K562 (cell line): ENCODE data around the gene VAC14. TPM values are rescaled to one million over a fixed set of nuclear protein-coding genes. Genes with fewer than 3 reads are reported as not detected.

Experiments used
- ATAC-seq: fragments of 200-7000 bp; cut with Tn5 transposase; 3 replicates; pipeline ENCODE4 v1.9.1; 2020; ENCODE audit warnings: moderate library complexity
- BruUV-seq: library from RNA; stranded (reverse); fragments of 400-500 nt; replicated peaks from 2 replicates; lab custom pipeline; 2021; lab: Mats Ljungman, UMichigan
- CTCF ChIA-PET: fragments of 300-600 bp; formaldehyde crosslinking; extraction: SDS; loops from one replicate; lab custom pipeline; 2021; ENCODE audit warnings: low intra/inter-chr PET ratio; lab: Yijun Ruan, JAX
- POLR2A ChIA-PET: fragments of 300-600, 350-650 bp; sonication (Branson Sonifier 250); formaldehyde crosslinking; extraction: SDS; loops from one replicate; lab custom pipeline; 2021; ENCODE audit warnings: antibody characterized with exemption, inconsistent platforms; lab: Yijun Ruan, JAX
- DNase-seq, 4 experiments: peaks; one replicate each; pipeline versions ENCODE4 v3.0.0 to v3.0.0-alpha.2; 2011 to 2018; ENCODE audit warnings: low spot score in 3 of 4, mixed read lengths in 3 of 4; ENCODE audit errors: extremely low read depth in 1 of 4
- FAIRE-seq: peaks from 2 replicates; lab custom pipeline; 2011; peaks lifted over from hg19 to GRCh38; lab: Jason Lieb, UNC
- H2AFZ ChIP-seq: 2 replicates; pipeline ENCODE4 v1.6.0; 2011; ENCODE audit warnings: low read depth, low read length, control low read depth, inconsistent platforms
- H3K27ac ChIP-seq: fragments of 200-600 bp; 3 replicates; pipeline ENCODE4 v1.8.0; 2011; ENCODE audit warnings: low read depth, mild to moderate bottlenecking, control low read depth, inconsistent platforms, low read length, moderate library complexity, mixed read lengths; ENCODE audit errors: extremely low read depth
- H3K27me3 ChIP-seq, 2 experiments: fragments of 300-600 bp in 1 of 2; 2 replicates in 1 of 2; 3 replicates in 1 of 2; pipeline versions ENCODE4 v1.6.0 to v1.8.0; 2011; ENCODE audit warnings: inconsistent platforms in 2 of 2, low read length in 2 of 2, mild to moderate bottlenecking in 1 of 2, mixed read lengths in 1 of 2, moderate library complexity in 1 of 2; ENCODE audit not compliant: control insufficient read depth in 2 of 2, insufficient read depth in 2 of 2
- H3K36me3 ChIP-seq: fragments of 300-600 bp; 3 replicates; pipeline ENCODE4 v1.8.0; 2011; ENCODE audit warnings: mild to moderate bottlenecking, low read length, inconsistent platforms; ENCODE audit not compliant: control insufficient read depth, insufficient read depth
- H3K4me1 ChIP-seq, 2 experiments: fragments of 200-600 bp in 1 of 2; replicated peaks in 1 of 2; 2 replicates in 1 of 2; 3 replicates in 1 of 2; pipeline versions ENCODE4 v1.5.1 to v1.8.0; 2011; ENCODE audit warnings: inconsistent platforms in 2 of 2, low read length in 2 of 2, mild to moderate bottlenecking in 1 of 2, mixed read lengths in 1 of 2, moderate library complexity in 1 of 2; ENCODE audit not compliant: control insufficient read depth in 2 of 2, insufficient read depth in 2 of 2
- H3K4me2 ChIP-seq: 2 replicates; pipeline ENCODE4 v1.6.1; 2011; ENCODE audit warnings: low read length, control low read depth, inconsistent platforms, mixed read lengths; ENCODE audit not compliant: insufficient read depth
- H3K4me3 ChIP-seq: fragments of 200-600 bp; sonication (generic), shearing (Covaris generic); 2 replicates; pipeline ENCODE4 v1.5.1; 2016; ENCODE audit warnings: control low read depth, inconsistent platforms
- H3K79me2 ChIP-seq: fragments of 200-600 bp; 3 replicates; pipeline ENCODE4 v1.8.0; 2011; ENCODE audit warnings: low read length, inconsistent platforms; ENCODE audit not compliant: control insufficient read depth, insufficient read depth
- H3K9ac ChIP-seq, 2 experiments: 2 replicates each; pipeline versions ENCODE4 v1.6.0 to v1.6.1; 2011; ENCODE audit warnings: low read depth in 2 of 2, low read length in 2 of 2, control low read depth in 1 of 2, inconsistent platforms in 1 of 2, mild to moderate bottlenecking in 1 of 2, mixed read lengths in 1 of 2; ENCODE audit not compliant: insufficient read depth in 1 of 2
- H3K9me1 ChIP-seq: one replicate; pipeline ENCODE4 v1.6.0; 2011; ENCODE audit warnings: inconsistent platforms, mild to moderate bottlenecking, low read length, moderate library complexity; ENCODE audit not compliant: control insufficient read depth, insufficient read depth
- H3K9me3 ChIP-seq: replicated peaks from 2 replicates; pipeline ENCODE4 v1.5.1; 2011; ENCODE audit warnings: low read depth, low read length, inconsistent platforms; ENCODE audit not compliant: control insufficient read depth, insufficient read depth
- H4K20me1 ChIP-seq: replicated peaks from 2 replicates; pipeline ENCODE4 v1.6.1; 2011; ENCODE audit warnings: low read length, inconsistent platforms, mixed read lengths; ENCODE audit not compliant: control insufficient read depth, insufficient read depth
- BDP1 ChIP-seq: IDR thresholded peaks from 3 replicates; pipeline ENCODE4 v1.6.1; 2011; ENCODE audit not compliant: insufficient read length, insufficient read depth
- BRF1 ChIP-seq: IDR thresholded peaks from 3 replicates; pipeline ENCODE4 v1.6.1; 2011; ENCODE audit warnings: borderline replicate concordance, mild to moderate bottlenecking; ENCODE audit not compliant: insufficient read length; ENCODE audit errors: extremely low read depth
- CBX1 ChIP-seq: sonication (generic); IDR thresholded peaks from 2 replicates; pipeline ENCODE4 v1.6.1; 2016; ENCODE audit warnings: antibody characterized with exemption, low read depth, mild to moderate bottlenecking
- CBX2 ChIP-seq: fragments of 200-600 bp; sonication (generic); IDR thresholded peaks from one replicate; pipeline ENCODE4 v1.6.1; 2012; ENCODE audit warnings: mild to moderate bottlenecking, low read length, inconsistent platforms; ENCODE audit not compliant: insufficient read depth, poor library complexity, severe bottlenecking
- HNRNPUL1 ChIP-seq: fragments of 200-400 bp; formaldehyde crosslinking; IDR thresholded peaks from 2 replicates; pipeline ENCODE4 v1.6.1; 2017; ENCODE audit warnings: low read length
- KDM2B ChIP-seq: fragments of 250-450 bp; sonication (Bioruptor Pico); IDR thresholded peaks from 2 replicates; pipeline ENCODE4 v1.8.0; 2021; ENCODE audit warnings: mild to moderate bottlenecking, moderate library complexity
- MBD2 ChIP-seq: sonication (generic); IDR thresholded peaks from 2 replicates; pipeline ENCODE4 v1.6.1; 2016; ENCODE audit warnings: low read depth, borderline replicate concordance
- SMARCB1 ChIP-seq: IDR thresholded peaks from 2 replicates; pipeline ENCODE4 v1.6.1; 2011; ENCODE audit warnings: improper control_type of control experiment, low read depth; ENCODE audit not compliant: insufficient read length
- SMARCE1 ChIP-seq: fragments of 450-650 bp; IDR thresholded peaks from 2 replicates; pipeline ENCODE4 v1.7.1; 2016; ENCODE audit warnings: mild to moderate bottlenecking
- TCF7 ChIP-seq: sonication (generic); IDR thresholded peaks from 2 replicates; pipeline ENCODE4 v1.6.1; 2016; ENCODE audit warnings: antibody characterized with exemption, borderline replicate concordance
- ZNF174 ChIP-seq: fragments of 250-450 bp; sonication (Bioruptor Pico); IDR thresholded peaks from 2 replicates; pipeline ENCODE4 v1.4.0; 2020; ENCODE audit warnings: mild to moderate bottlenecking
- ZNF224 ChIP-seq: sonication (generic); formaldehyde crosslinking; IDR thresholded peaks from 2 replicates; pipeline ENCODE4 v1.8.0; 2022; ENCODE audit warnings: mild to moderate bottlenecking, missing genetic modification reagents
- ZNF518B ChIP-seq: fragments of 250-450 bp; sonication (Bioruptor Pico); IDR thresholded peaks from 2 replicates; pipeline ENCODE4 v1.5.0; 2021; ENCODE audit warnings: mild to moderate bottlenecking, moderate library complexity
- ZNF696 ChIP-seq: fragments of 250-450 bp; sonication (Bioruptor Pico); conservative IDR thresholded peaks from 2 replicates; pipeline ENCODE4 v1.4.0; 2020; ENCODE audit warnings: mild to moderate bottlenecking, moderate library complexity
- WGBS: fragments of 100-300 bp; shearing (Covaris generic); methylation state at CpG from one replicate; pipeline ENCODE4 v1.1.6; 2016; ENCODE audit warnings: low coverage, mixed read lengths; ENCODE audit not compliant: insufficient coverage; ENCODE audit errors: missing lambda C conversion rate; 5-methylcytosine and 5-hydroxymethylcytosine counted together
- in situ Hi-C: fragments of 300-500 bp; cut with MboI; formaldehyde crosslinking; loops from 4 replicates; pipeline ENCODE4 v1.15.0; 2018; ENCODE audit warnings: inconsistent platforms, mixed read lengths
- intact Hi-C: fragments of 100-400 bp; cut with micrococcal nuclease; formaldehyde crosslinking; loops from 2 replicates; pipeline ENCODE4 v1.14.2; 2022
- polyA plus RNA-seq, 8 experiments: library from polyadenylated mRNA; depleted of rRNA in 4 of 8; stranded (reverse) in 5 of 8; unstranded in 3 of 8; fragments of >200 nt; fragmentation: Nextera tagmentation in 2 of 8; fragmentation: Illumina TruSeq in 1 of 8; extraction: Ambion mirVana in 2 of 8; extraction: Trizol in 1 of 8; gene quantifications; 2 replicates each; pipeline versions ENCODE4 v1.2.1 to v1.2.3, GENCODE V29; 2011 to 2014; ENCODE audit warnings: inconsistent platforms in 1 of 8, missing spikeins in 1 of 8
- total RNA-seq, 7 experiments: library from RNA; depleted of rRNA in 6 of 7; stranded (reverse); fragments of >200 nt in 6 of 7; fragmentation: Illumina TruSeq in 2 of 7; extraction: Trizol in 2 of 7; gene quantifications; 2 replicates each; pipeline versions ENCODE4 v1.2.1 to v1.2.3, GENCODE V29; 2011 to 2021; ENCODE audit warnings: low replicate concordance in 1 of 7
- TF ChIP-seq, protein P1 (sequence below): fragments of 250-450 bp; sonication (Bioruptor Pico); IDR thresholded peaks from 2 replicates; pipeline ENCODE4 v1.6.1; 2021; ENCODE audit warnings: mild to moderate bottlenecking
- TF ChIP-seq, protein P2 (sequence below): IDR thresholded peaks from 3 replicates; pipeline ENCODE4 v1.6.1; 2011; ENCODE audit warnings: borderline replicate concordance, mild to moderate bottlenecking, moderate library complexity; ENCODE audit not compliant: insufficient read length; ENCODE audit errors: extremely low read depth

VAC14 gene
- total and polyA plus RNA-seq, 9 of the 15 experiments (the other 6 are each of a cell fraction or from before 2014, with no cell fraction given), result 1.3 to 41.6 (median 26.6) TPM

GRCh38 chr16:70769131-70769530 lies 31.8 kb downstream of the VAC14 start (continued):
- TF ChIP-seq, protein P1, sequence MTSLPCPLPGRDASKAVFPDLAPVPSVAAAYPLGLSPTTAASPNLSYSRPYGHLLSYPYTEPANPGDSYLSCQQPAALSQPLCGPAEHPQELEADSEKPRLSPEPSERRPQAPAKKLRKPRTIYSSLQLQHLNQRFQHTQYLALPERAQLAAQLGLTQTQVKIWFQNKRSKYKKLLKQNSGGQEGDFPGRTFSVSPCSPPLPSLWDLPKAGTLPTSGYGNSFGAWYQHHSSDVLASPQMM (CRISPR knock-in tag), result no peak
- TF ChIP-seq SMARCE1 (no peak), ZNF696 (CRISPR knock-in tag) (no peak), BDP1 (no peak), ZNF174 (no peak), MBD2 (no peak), BRF1 (no peak)

- no peaks in the 10 kb centered on the region for H3K27me3 ChIP-seq
- BruUV-seq, result no TSS peak
- ChIA-PET CTCF (no interaction called here), POLR2A (interaction anchor here (0.6 kb wide), 1 partner anchor 14 kb away, joined by 3 read pairs; no protein-coding TSS in a partner anchor)
- no peak overlapping the region for H3K27ac ChIP-seq
- ATAC-seq (no peak), DNase-seq (no peak), FAIRE-seq (no peak)
- H3K4me3 ChIP-seq, result no peak overlapping the region
- H4K20me1 ChIP-seq, result no peaks in the 10 kb centered on the region; the same call in 1 of the 2 replicates
- H3K36me3 ChIP-seq, result peaks cover 47% of the 10 kb centered on the region; the same call in 2 of the 3 replicates
- H2AFZ ChIP-seq, result no peak overlapping the region
- WGBS, result 78% methylated on average over 5 of the region's 5 CpGs
- H3K9me1 ChIP-seq, result no peaks in the 10 kb centered on the region
- no peaks in the 10 kb centered on the region for H3K9me3 ChIP-seq
- no peaks in the 10 kb centered on the region for H3K79me2 ChIP-seq
- H3K4me2 ChIP-seq, result no peak overlapping the region
- H3K9ac ChIP-seq, result no peak overlapping the region
- in situ Hi-C loops, result no loop called here
- H3K4me1 ChIP-seq, result peaks cover 0 to 2% of the 10 kb centered on the region in 2 experiments; a peak in 3 of 5 replicates
- intact Hi-C loops, result loop anchor here (5.0 kb wide), 1 partner anchor 96 kb away; no protein-coding TSS in a partner anchor
- TF ChIP-seq CBX2 (no peak), KDM2B (CRISPR knock-in tag) (no peak), ZNF518B (CRISPR knock-in tag) (no peak), HNRNPUL1 (no peak), SMARCB1 (no peak), CBX1 (no peak), TCF7 (no peak), ZNF224 (CRISPR knock-in tag) (no peak)
- TF ChIP-seq, protein P2, sequence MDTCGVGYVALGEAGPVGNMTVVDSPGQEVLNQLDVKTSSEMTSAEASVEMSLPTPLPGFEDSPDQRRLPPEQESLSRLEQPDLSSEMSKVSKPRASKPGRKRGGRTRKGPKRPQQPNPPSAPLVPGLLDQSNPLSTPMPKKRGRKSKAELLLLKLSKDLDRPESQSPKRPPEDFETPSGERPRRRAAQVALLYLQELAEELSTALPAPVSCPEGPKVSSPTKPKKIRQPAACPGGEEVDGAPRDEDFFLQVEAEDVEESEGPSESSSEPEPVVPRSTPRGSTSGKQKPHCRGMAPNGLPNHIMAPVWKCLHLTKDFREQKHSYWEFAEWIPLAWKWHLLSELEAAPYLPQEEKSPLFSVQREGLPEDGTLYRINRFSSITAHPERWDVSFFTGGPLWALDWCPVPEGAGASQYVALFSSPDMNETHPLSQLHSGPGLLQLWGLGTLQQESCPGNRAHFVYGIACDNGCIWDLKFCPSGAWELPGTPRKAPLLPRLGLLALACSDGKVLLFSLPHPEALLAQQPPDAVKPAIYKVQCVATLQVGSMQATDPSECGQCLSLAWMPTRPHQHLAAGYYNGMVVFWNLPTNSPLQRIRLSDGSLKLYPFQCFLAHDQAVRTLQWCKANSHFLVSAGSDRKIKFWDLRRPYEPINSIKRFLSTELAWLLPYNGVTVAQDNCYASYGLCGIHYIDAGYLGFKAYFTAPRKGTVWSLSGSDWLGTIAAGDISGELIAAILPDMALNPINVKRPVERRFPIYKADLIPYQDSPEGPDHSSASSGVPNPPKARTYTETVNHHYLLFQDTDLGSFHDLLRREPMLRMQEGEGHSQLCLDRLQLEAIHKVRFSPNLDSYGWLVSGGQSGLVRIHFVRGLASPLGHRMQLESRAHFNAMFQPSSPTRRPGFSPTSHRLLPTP, result no peak
Measured at GRCh38 chr16:70768203-70768580, 32.8 kb downstream of the VAC14 start.
